ENCODE results near the gene SLC39A1.

- TF ChIP-seq ZNF274 (IDR thresholded peaks at IDR 0.05; ENCODE audit: low read depth, low read length) (no peak), YY1 (IDR thresholded peaks at IDR 0.05; ENCODE audit: insufficient read depth, insufficient read length) (no peak), SUZ12 (IDR thresholded peaks at IDR 0.05; ENCODE audit: extremely low read depth, insufficient read depth, insufficient read length) (no peak)
Measured at GRCh38 chr1:153938996-153939395, 24.3 kb downstream of the SLC39A1 start.

Data from NT2/D1 (cell line).